C4-2B (cell line): ENCODE results near the gene CNTN4.

Experiments
- CTCF ChIP-seq: fragments of 450-650 bp; conservative IDR thresholded peaks from 2 replicates; pipeline ENCODE4 v1.5.1; 2017; ENCODE audit warnings: mild to moderate bottlenecking
- ZFX ChIP-seq: fragments of 450-650 bp; IDR thresholded peaks from 2 replicates; pipeline ENCODE4 v1.6.1; 2017

- no peak for TF ChIP-seq CTCF
- no peak for TF ChIP-seq ZFX
Observed at GRCh38 chr3:2370317-2370716, 271.7 kb downstream of the CNTN4 start.
